Stimulated activated CD4-positive, alpha-beta T cell treated with anti-CD3 and anti-CD28 coated beads, TNF-alpha, amount 100 ng/mL, for 48 hours (primary cell): ENCODE data around the gene MINDY2.
"Not testable (repeated sequence)": the region's sequence is repeated elsewhere in the genome, so short reads cannot be mapped to it uniquely, and the experiment has no call there.

ENCODE experiments used
- DNase-seq, 3 donors: peaks; one replicate each; pipeline ENCODE4 v3.0.0-alpha.2; 2020; ENCODE audit warnings: low read depth in 3 of 3

MINDY2 gene

DNA sequence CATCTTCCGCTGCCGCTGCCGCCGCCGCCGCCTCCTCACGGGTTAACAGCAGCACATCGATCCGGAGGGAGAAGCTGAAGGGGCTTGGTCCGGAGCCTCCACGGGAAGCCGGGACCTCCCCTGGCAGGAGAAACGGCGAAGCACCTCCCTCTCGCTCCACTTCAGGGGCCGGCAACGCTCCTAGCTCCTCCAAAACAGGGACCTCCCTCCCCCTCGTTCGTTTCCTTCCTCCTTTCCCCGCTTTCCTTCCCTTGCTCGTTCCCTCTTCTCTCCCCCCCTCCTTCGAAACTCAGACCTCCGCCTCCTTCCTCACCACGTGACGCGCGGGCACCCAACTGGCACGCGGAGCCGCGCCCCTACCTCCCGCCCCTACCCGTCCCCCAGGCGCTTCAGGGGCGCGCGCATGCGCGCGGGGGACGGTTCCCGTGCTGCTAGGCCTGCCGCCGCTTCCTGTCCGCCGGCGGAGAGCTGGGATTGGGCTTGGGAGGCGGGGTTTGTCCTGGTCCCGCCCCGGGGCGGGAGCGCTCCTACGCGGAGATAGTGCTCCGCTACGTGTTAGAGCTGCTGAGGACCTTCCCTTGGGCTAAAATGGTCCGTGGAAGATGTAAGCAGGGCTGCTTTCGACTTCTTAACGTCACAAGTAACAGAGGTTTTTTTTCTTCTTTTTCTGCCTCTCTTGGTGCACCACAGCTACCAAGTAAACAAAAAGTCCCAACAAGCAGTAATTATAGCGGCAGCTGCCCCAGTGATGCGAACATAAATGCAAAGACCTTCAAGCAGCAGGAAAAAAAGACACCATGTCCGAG is 21.4 kb upstream of the MINDY2 start, which contains the start of gene ADAM10:
Gene ADAM10, minus strand, starts transcription at position 176 of the 806 bp plus-strand sequence. Its CDS starts 173 bp downstream, at position 3.
- peak; percentile 96 to 98 (median 97) for DNase-seq

DNA sequence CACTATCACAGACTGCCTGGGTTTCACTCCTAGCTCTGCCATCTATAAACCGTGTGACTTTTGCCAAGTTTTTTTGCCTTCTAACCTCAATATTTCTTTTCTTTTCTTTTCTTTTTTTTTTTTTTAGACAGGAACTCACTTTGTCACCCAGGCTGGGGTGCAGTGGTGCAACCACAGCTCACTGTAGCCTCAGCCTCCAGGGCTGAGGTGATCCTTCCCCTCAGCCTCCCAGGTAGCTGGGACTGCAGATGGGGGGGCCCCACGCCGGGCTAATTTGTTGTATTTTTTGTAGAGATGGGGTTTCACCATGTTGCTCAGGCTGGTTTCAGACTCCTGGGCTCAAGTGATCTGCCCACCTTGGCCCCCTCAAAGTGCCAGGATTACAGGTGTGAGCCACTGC is 18.4 kb upstream of the MINDY2 start:
- no peak for DNase-seq

DNA sequence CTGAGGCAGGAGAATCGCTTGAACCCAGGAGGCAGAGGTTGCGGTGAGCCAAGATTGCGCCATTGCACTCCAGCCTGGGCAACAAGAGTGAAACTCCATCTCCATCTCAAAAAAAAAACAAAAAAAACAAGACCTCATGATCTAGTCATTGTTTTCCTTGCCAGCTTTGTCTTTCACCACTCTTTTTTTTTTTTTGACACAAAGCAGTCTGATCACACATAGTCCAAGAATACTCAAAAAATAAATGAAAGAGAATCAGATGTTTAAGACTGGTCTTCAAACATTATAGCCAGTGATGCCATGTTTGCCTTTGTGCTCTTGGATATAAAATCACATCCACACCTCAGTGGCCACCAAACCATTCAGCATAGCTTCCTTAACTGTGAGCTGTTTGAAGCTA is 15.8 kb upstream of the MINDY2 start:
- DNase-seq: no peak

DNA sequence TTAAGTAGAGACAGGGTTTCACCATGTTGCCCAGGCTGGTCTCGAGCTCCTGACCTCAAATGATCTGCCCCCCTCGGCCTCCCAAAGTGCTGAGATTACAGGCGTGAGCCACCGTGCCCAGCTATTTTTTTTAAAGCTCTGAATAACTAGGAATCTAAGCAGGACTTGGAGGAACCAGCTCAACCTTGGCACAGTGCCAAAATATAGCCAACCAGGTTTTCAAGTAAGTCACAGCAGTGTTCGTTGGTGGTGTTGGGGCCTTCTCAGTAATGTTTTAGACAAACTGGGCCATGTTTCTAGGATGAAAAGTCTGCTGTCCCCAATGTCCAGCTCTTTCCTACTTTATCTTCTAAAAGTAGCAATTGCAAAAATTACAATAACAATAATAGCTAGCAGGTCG is 15.1 kb upstream of the MINDY2 start:
- no peak for DNase-seq

DNA sequence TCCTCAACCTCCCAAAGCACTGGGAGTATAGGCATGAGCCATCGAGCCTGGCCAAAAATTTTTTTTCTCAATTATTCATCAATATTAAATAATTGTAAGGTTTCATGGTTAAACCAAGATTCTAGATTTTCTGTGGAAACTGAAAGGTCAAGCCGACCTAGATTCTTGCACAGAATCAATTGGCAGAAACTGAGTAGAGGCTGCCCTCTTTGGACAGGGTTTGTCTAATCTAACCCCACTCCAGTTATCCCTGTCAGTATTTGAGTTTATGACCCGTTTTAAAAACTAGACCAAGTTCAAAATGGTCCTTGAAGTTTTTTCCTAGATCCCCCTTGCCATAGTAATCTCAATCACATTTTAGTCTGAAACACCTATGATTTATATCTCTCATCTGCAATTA is 13.0 kb upstream of the MINDY2 start:
- no peak for DNase-seq

DNA sequence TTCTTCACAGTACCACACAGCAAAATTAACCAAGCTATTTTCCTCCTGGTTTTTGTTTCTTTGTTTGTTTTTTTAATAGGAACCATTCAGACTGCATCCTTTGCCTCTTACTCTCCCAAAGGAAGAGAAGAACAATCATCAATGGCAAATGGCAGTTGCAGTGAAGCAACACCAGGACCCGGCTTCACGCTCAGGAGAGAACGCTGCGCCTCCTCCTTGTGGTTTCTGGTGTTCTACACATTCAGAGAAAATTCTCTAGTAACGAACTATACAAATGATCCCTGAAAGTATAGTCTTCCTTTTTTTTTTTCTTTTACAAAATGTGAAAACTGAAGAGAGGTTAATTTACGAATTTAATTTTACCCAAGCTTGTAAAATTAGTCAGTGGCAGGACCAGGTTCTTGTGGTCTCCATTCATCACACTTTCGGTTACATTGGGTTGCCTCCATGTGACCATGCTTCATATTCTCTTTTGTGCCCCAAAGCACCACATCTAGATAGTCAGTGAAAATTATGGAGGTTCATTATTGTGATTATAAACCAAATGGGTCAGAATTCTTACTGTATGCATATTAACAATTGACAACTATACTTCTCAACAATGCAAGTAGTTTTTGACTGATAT is 10.6 kb upstream of the MINDY2 start:
- no peak for DNase-seq

DNA sequence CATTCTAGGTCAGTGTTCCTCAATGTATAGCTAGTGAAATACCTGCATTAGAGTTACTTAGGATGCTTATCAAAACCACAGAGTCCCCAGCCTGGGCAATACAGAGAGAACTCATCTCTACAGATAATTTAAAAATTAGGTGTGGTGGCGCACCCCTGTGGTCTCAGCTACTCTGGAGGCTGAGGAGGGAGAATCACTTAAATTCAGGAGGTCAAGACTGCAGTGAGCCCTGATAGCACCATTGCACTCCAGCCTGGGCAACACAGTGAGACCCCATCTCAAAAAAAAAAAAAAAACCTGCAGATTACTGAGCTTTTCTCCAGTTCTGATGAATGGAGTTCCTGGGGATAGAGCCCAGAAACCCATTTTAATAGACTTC is 10.1 kb upstream of the MINDY2 start:
- no peak for DNase-seq

DNA sequence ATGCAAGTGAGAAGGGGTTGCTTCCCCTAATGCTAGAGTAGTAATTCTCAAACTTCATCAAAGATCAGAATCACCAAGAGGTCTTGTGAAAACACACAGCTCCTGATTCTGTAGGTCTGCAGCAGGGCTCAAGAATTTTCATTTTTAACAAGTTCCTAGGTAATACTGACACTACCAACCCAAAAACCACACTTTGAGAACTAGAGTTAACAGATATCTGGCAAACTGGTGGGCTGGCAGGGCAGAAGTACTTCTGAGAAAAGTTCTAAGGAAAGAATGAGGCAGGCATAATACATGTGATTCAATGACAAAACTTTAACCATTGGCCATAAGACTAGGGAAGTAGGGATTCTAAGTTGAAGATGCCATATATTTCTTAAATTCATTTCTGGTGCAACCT is 8.8 kb upstream of the MINDY2 start:
- DNase-seq: no peak

DNA sequence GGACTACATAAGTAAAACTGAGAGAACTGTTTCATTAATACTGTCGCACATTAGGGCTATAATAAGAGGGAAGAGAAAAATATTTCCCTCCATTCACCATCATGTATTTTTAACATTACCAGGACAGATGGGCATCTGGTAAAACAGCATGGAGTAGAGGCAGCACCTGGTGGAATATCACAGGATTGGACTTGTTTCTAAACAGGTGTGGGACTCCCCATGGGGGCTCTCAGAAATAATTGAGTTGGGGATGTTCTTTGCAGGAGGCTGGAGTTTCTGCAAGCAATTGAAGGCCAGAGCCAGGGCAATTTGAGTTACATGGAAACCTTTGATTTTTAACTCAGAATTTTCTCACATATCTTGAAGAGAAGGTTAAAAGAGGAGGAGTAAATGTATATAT is 8.4 kb upstream of the MINDY2 start:
- DNase-seq: no peak

DNA sequence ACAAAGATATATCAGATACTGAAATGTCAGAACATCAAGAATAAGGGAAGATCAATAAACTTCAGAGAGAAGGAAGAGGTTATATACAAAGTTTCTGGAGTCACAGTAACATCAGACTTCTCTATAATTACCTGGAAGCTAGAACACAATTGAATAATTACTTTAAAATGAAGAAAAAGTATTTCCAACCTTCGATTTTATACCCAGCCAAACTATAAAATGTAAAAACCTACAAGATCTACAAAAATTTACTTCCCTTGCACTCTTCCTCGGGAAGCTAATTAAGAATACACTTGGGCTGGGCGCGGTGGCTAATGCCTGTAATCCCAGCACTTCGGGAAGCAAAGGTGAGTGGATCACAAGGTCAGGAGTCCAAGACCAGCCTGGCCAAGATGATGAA is 6.6 kb upstream of the MINDY2 start:
- no peak for DNase-seq

DNA sequence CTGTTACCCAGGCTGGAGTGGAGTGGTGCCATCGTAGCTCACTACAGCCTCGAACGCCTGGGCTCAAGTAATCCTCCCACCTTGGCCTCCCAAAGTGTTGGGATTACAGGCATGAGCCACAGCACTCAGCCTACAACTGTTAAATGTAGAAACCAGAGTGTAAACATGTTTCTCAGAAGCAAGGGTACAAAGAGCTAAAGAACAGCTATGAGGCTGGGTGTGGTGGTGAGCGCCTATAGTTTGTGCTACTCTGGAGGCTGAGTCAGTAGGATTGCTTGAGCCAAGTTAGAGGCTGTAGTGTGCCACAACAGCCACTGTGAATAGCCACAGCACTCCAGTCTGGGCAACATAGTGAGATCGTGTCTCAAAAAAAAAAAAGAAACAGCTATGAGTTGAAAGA is 4.8 kb upstream of the MINDY2 start:
- no peak for DNase-seq

DNA sequence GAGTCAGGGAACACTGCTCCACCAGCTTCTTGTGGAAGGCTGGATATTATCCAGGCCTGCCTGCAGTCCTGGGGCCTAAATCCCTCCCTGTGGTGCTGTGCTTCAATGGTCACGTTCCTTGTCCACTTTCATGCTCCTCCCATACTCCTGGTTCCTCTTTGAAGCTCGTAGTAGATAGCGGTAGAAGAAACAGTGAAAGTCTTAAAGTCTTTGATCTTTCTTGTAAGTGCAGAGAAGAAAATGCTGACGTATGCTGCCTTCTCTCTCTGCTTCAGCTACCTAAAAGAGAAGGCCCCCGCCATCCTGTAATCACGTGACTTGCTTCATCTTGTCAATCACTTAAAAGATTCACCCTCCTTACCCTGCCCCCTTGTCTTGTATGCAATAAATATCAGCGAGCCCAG is 2.5 kb upstream of the MINDY2 start:
- not testable (repeated sequence) for DNase-seq

DNA sequence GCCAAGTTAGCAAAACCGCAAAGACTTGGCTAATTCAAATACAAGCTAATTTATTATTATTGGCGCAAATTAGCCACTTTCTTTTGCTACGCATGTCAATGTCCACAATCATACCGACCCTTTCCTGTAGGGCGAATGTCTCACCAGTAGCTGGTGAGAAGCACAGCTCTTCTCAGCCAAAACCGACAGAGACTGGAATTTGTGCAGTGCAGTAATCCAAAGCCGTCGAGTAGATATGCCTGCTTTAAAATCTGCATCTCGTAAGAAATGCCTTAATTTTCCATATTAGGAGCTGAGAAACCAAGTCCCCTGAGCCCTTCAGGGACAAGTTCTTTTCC is 614 bp upstream of the MINDY2 start:
- no peak for DNase-seq

DNA sequence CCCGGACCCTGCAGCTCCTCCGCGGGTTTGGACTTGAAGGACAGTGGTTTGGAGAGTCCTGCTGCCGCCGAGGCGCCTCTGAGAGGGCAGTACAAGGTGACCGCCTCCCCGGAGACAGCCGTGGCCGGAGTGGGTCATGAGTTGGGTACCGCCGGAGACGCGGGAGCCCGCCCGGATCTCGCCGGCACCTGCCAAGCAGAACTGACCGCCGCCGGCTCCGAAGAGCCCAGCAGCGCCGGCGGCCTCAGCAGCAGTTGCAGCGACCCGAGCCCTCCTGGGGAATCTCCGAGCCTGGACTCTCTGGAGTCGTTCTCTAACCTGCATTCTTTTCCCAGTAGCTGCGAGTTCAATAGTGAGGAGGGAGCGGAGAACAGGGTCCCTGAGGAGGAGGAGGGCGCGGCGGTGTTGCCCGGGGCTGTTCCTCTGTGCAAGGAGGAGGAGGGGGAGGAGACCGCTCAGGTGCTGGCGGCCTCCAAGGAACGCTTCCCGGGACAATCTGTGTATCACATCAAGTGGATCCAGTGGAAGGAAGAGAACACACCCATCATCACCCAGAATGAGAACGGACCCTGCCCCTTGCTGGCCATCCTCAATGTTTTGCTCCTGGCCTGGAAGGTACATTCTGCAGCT is 634 bp downstream of the MINDY2 start:
- no peak for DNase-seq

DNA sequence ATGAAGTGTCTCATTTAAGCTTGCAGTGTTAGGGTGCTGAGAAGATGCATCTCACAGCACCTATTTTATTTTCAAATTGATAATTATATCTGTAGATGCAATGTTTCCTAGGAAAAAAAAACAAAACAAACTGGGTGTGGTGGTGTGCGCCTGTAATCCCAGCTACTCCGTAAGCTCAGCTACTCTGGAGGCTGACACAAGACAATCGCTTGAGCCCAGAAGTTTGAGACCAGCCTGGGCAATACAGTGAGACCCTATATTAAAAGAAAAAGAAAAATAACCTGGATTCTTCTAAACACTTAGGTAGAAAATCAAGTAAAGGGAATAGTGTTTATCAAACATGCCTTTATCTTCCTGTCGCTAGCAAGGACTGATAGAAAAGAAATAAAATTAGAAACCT is 1.9 kb downstream of the MINDY2 start:
- no peak for DNase-seq

DNA sequence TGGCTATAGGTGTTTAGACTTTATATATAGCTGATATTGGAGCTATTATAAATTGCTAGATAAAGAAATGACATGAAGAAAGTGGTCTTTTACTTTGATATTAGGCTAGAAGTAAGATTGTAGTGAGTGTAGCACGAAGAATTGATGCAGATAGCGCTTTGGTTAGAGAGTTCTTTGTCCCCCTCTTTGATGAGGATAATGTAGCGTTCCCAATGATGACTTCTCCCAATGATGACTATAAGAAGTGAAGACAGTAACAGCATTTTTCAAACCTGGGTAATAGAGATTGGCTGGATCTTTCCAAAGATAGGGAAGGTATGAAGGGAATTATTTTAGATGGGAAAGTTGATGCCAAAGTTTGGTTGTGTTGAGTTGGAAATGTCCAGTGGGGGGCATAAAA is 4.3 kb downstream of the MINDY2 start:
- no peak for DNase-seq

DNA sequence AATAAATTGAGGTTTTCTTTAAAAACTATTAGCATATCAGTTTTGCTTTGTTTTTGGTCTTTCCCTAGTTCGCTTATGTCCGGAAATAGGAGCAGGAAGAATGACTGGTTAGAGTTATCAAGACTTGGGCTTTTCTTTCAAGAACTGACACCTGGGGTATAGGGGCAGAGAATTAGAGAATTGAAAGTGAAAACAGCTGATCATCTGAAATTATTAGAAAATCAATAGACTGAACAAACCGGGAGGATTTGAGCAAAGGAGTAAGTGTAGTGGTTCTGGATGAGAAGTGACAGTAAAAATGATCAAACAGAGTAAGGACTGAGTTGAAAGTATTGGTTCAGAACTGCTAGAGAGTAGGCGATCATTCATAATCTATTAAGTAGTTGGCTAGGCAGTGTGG is 6.0 kb downstream of the MINDY2 start:
- DNase-seq: no peak

DNA sequence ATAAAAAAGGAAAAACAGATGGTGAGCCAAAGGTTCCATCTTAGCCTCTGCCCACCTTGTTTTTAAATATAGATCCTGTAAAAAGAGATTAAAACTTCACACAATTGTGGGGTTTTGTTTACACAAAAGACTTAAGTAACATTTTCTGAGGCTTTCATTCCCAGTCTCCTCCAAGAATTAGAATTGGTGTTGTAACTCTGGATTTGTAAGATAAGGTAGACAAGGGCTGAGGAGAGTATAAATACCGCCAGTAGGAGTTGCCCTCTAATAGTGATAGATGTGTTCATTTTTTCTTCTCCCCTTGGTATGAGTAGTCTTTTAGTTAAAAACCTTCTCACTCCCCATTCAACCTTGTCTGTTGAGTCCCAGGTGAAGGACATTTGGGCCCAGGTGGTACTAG is 8.5 kb downstream of the MINDY2 start:
- DNase-seq: no peak

DNA sequence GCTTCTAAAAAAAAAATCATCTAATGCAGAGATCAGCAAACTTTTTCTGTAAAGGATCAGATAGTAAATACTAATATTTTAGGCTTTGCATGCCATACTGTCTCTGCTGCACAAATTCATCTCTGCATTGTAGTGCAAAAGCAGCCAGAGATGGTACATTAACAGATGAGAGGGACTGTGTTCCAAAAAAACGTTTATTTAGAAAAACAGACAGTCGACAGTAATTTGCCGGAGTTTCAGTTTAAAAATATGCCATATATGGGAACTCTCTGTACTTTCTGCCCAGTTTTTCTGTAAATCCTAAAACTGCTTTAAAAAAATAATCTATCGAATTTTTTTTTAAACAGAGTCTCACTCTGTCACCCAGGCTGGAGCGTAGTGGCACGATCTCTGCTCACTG is 14.3 kb downstream of the MINDY2 start:
- no peak for DNase-seq

DNA sequence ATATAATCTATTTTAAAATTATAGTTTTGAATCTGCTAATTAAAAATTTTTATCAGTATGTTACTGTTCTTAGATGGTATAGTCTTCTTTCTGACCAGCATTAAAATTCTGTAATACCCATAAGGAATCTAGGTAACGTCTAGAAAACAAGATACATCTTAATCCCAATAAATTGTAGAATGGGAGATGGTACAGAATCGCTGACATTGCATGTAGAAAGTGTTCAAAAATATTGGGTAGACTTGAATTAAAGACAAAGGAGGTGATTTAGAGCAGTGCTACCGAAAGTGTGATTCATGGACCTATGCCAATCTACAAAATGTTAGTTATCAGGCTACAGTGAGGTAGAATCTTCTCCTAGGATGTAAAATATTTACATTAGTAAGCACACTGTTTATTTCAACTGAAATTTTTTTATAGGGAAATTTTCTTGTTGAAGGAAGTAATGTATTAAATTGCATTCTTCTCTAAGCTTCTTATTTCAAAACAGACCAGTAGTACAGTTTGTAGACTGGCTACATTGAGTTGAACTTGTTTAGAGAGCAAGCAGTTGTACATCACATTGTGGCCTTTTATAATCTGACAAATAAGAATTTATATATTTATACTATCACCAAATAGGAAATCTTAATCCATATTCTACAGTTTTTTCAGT is 17.1 kb downstream of the MINDY2 start:
- no peak for DNase-seq

DNA sequence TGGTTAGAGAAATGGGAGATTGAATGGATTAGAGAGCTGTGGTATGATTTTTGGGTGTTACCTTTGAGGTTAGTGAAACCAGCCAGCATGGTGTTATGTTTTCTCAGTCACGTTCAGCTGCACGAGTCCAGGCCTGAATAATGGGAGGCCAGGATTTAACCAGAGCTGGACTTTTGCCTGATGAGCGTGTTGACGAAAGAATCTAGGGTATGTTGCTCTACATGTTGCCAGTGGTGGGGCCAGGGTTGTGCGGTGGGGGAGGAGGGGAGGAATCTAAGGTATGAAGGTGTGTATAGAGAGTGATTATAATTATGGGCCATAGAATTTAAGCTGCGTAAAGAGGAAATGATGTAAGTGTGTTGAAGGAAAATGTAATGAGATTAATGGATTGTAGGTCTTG is 22.8 kb downstream of the MINDY2 start:
- no peak for DNase-seq

DNA sequence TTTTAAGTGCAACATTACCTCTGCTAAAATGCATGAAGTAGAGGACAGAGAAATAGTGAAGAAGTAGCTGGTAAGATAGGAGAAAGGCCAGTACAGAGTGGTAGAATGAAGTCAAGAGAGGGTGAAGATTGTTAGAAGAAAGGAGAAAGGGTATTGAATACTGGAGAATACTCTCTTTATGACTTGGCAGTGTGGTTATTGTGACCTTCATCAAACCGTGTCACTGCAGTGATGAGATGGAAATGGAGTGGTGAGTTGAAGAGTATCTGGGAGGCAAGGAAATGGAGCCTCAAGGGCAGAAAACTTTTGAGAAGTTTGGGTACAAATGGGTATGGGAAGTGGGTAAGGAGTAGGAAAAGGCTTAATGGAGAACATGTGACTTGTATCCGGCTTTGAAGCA is 24.7 kb downstream of the MINDY2 start:
- no peak for DNase-seq

DNA sequence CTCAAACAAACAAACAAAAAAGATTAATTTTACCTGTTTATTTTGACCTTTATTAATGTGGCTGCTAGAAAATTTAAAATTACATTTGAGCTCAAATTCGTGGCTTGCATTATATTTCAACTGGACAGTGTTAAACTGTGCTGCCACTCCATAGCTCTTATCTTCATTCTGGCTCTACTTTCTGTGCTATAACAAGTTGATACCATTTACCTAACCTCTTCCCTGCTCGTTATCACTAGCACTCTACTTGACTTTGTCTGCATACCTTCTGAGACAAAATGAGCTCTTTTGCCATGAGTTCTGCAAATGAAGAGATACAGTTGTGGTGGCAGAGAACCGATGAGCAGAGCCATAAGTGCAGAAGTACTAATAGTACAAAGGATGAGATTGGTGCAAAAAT is 26.4 kb downstream of the MINDY2 start:
- no peak for DNase-seq
